K562 (cell line): Measurements from ENCODE around the gene C22orf31. TPM values are rescaled to one million over a fixed set of nuclear protein-coding genes. Genes with fewer than 3 reads are reported as not detected.

ENCODE experiments used
- ATAC-seq: fragments of 200-7000 bp; cut with Tn5 transposase; 3 replicates; pipeline ENCODE4 v1.9.1; 2020; ENCODE audit warnings: moderate library complexity
- BruUV-seq: library from RNA; stranded (reverse); fragments of 400-500 nt; replicated peaks from 2 replicates; lab custom pipeline; 2021; lab: Mats Ljungman, UMichigan
- CTCF ChIA-PET: fragments of 300-600 bp; formaldehyde crosslinking; extraction: SDS; loops from one replicate; lab custom pipeline; 2021; ENCODE audit warnings: low intra/inter-chr PET ratio; lab: Yijun Ruan, JAX
- POLR2A ChIA-PET: fragments of 300-600, 350-650 bp; sonication (Branson Sonifier 250); formaldehyde crosslinking; extraction: SDS; loops from one replicate; lab custom pipeline; 2021; ENCODE audit warnings: antibody characterized with exemption, inconsistent platforms; lab: Yijun Ruan, JAX
- DNase-seq, 4 experiments: peaks; one replicate each; pipeline versions ENCODE4 v3.0.0 to v3.0.0-alpha.2; 2011 to 2018; ENCODE audit warnings: low spot score in 3 of 4, mixed read lengths in 3 of 4; ENCODE audit errors: extremely low read depth in 1 of 4
- FAIRE-seq: peaks from 2 replicates; lab custom pipeline; 2011; peaks lifted over from hg19 to GRCh38; lab: Jason Lieb, UNC
- H2AFZ ChIP-seq: 2 replicates; pipeline ENCODE4 v1.6.0; 2011; ENCODE audit warnings: low read depth, low read length, control low read depth, inconsistent platforms
- H3K27ac ChIP-seq: fragments of 200-600 bp; 3 replicates; pipeline ENCODE4 v1.8.0; 2011; ENCODE audit warnings: low read depth, mild to moderate bottlenecking, control low read depth, inconsistent platforms, low read length, moderate library complexity, mixed read lengths; ENCODE audit errors: extremely low read depth
- H3K27me3 ChIP-seq, 2 experiments: fragments of 300-600 bp in 1 of 2; 2 replicates in 1 of 2; 3 replicates in 1 of 2; pipeline versions ENCODE4 v1.6.0 to v1.8.0; 2011; ENCODE audit warnings: inconsistent platforms in 2 of 2, low read length in 2 of 2, mild to moderate bottlenecking in 1 of 2, mixed read lengths in 1 of 2, moderate library complexity in 1 of 2; ENCODE audit not compliant: control insufficient read depth in 2 of 2, insufficient read depth in 2 of 2
- H3K36me3 ChIP-seq: fragments of 300-600 bp; 3 replicates; pipeline ENCODE4 v1.8.0; 2011; ENCODE audit warnings: mild to moderate bottlenecking, low read length, inconsistent platforms; ENCODE audit not compliant: control insufficient read depth, insufficient read depth
- H3K4me1 ChIP-seq, 2 experiments: fragments of 200-600 bp in 1 of 2; replicated peaks in 1 of 2; 2 replicates in 1 of 2; 3 replicates in 1 of 2; pipeline versions ENCODE4 v1.5.1 to v1.8.0; 2011; ENCODE audit warnings: inconsistent platforms in 2 of 2, low read length in 2 of 2, mild to moderate bottlenecking in 1 of 2, mixed read lengths in 1 of 2, moderate library complexity in 1 of 2; ENCODE audit not compliant: control insufficient read depth in 2 of 2, insufficient read depth in 2 of 2
- H3K4me2 ChIP-seq: 2 replicates; pipeline ENCODE4 v1.6.1; 2011; ENCODE audit warnings: low read length, control low read depth, inconsistent platforms, mixed read lengths; ENCODE audit not compliant: insufficient read depth
- H3K4me3 ChIP-seq: fragments of 200-600 bp; sonication (generic), shearing (Covaris generic); 2 replicates; pipeline ENCODE4 v1.5.1; 2016; ENCODE audit warnings: control low read depth, inconsistent platforms
- H3K79me2 ChIP-seq: fragments of 200-600 bp; 3 replicates; pipeline ENCODE4 v1.8.0; 2011; ENCODE audit warnings: low read length, inconsistent platforms; ENCODE audit not compliant: control insufficient read depth, insufficient read depth
- H3K9ac ChIP-seq, 2 experiments: 2 replicates each; pipeline versions ENCODE4 v1.6.0 to v1.6.1; 2011; ENCODE audit warnings: low read depth in 2 of 2, low read length in 2 of 2, control low read depth in 1 of 2, inconsistent platforms in 1 of 2, mild to moderate bottlenecking in 1 of 2, mixed read lengths in 1 of 2; ENCODE audit not compliant: insufficient read depth in 1 of 2
- H3K9me1 ChIP-seq: one replicate; pipeline ENCODE4 v1.6.0; 2011; ENCODE audit warnings: inconsistent platforms, mild to moderate bottlenecking, low read length, moderate library complexity; ENCODE audit not compliant: control insufficient read depth, insufficient read depth
- H3K9me3 ChIP-seq: replicated peaks from 2 replicates; pipeline ENCODE4 v1.5.1; 2011; ENCODE audit warnings: low read depth, low read length, inconsistent platforms; ENCODE audit not compliant: control insufficient read depth, insufficient read depth
- H4K20me1 ChIP-seq: replicated peaks from 2 replicates; pipeline ENCODE4 v1.6.1; 2011; ENCODE audit warnings: low read length, inconsistent platforms, mixed read lengths; ENCODE audit not compliant: control insufficient read depth, insufficient read depth
- BACH1 ChIP-seq: fragments of 200-800 bp; sonication (Bioruptor generic); IDR thresholded peaks from 2 replicates; pipeline ENCODE4 v1.6.1; 2016; ENCODE audit warnings: missing genetic modification characterization, missing compliant biosample characterization
- CBFB ChIP-seq: sonication (generic); formaldehyde crosslinking; IDR thresholded peaks from 2 replicates; pipeline ENCODE4 v1.4.0; 2020; ENCODE audit warnings: mild to moderate bottlenecking, missing genetic modification reagents
- EGR1 ChIP-seq: fragments of 450-650 bp; conservative IDR thresholded peaks from 2 replicates; pipeline ENCODE4 v1.6.1; 2017; ENCODE audit warnings: mild to moderate bottlenecking
- GATAD2B ChIP-seq: fragments of 450-650 bp; IDR thresholded peaks from 2 replicates; pipeline ENCODE4 v1.6.1; 2017; ENCODE audit warnings: mild to moderate bottlenecking, borderline replicate concordance
- GTF2A2 ChIP-seq: IDR thresholded peaks from 2 replicates; pipeline ENCODE4 v1.6.1; 2016; ENCODE audit warnings: mild to moderate bottlenecking, missing genetic modification characterization, missing compliant biosample characterization
- NONO ChIP-seq, 2 experiments: fragments of 200-400 bp in 1 of 2; fragments of 450-650 bp in 1 of 2; formaldehyde crosslinking in 1 of 2; IDR thresholded peaks; 2 replicates each; pipeline ENCODE4 v1.6.1; 2017; ENCODE audit warnings: low read depth in 2 of 2, mild to moderate bottlenecking in 2 of 2, moderate library complexity in 2 of 2, low read length in 1 of 2
- RFX5 ChIP-seq: IDR thresholded peaks from 2 replicates; pipeline ENCODE4 v1.6.1; 2011; ENCODE audit warnings: low read depth, mild to moderate bottlenecking, improper control_type of control experiment, low read length
- SIRT6 ChIP-seq: IDR thresholded peaks from one replicate; pipeline ENCODE4 v1.6.1; 2012; ENCODE audit warnings: low read depth, mild to moderate bottlenecking, control low read depth, inconsistent platforms, low read length, moderate library complexity
- WGBS: fragments of 100-300 bp; shearing (Covaris generic); methylation state at CpG from one replicate; pipeline ENCODE4 v1.1.6; 2016; ENCODE audit warnings: low coverage, mixed read lengths; ENCODE audit not compliant: insufficient coverage; ENCODE audit errors: missing lambda C conversion rate; 5-methylcytosine and 5-hydroxymethylcytosine counted together
- in situ Hi-C: fragments of 300-500 bp; cut with MboI; formaldehyde crosslinking; loops from 4 replicates; pipeline ENCODE4 v1.15.0; 2018; ENCODE audit warnings: inconsistent platforms, mixed read lengths
- intact Hi-C: fragments of 100-400 bp; cut with micrococcal nuclease; formaldehyde crosslinking; loops from 2 replicates; pipeline ENCODE4 v1.14.2; 2022
- polyA plus RNA-seq, 8 experiments: library from polyadenylated mRNA; depleted of rRNA in 4 of 8; stranded (reverse) in 5 of 8; unstranded in 3 of 8; fragments of >200 nt; fragmentation: Nextera tagmentation in 2 of 8; fragmentation: Illumina TruSeq in 1 of 8; extraction: Ambion mirVana in 2 of 8; extraction: Trizol in 1 of 8; gene quantifications; 2 replicates each; pipeline versions ENCODE4 v1.2.1 to v1.2.3, GENCODE V29; 2011 to 2014; ENCODE audit warnings: inconsistent platforms in 1 of 8, missing spikeins in 1 of 8
- total RNA-seq, 7 experiments: library from RNA; depleted of rRNA in 6 of 7; stranded (reverse); fragments of >200 nt in 6 of 7; fragmentation: Illumina TruSeq in 2 of 7; extraction: Trizol in 2 of 7; gene quantifications; 2 replicates each; pipeline versions ENCODE4 v1.2.1 to v1.2.3, GENCODE V29; 2011 to 2021; ENCODE audit warnings: low replicate concordance in 1 of 7
- TF ChIP-seq, protein P1 (sequence below): sonication (generic); formaldehyde crosslinking; IDR thresholded peaks from 2 replicates; pipeline ENCODE4 v1.8.0; 2023; ENCODE audit warnings: mild to moderate bottlenecking, missing genetic modification reagents
- TF ChIP-seq, protein P2 (sequence below): sonication (generic); formaldehyde crosslinking; IDR thresholded peaks from 2 replicates; pipeline ENCODE4 v1.9.0; 2022; ENCODE audit warnings: mild to moderate bottlenecking, missing genetic modification reagents
- TF ChIP-seq, protein P3 (sequence below): conservative IDR thresholded peaks from 2 replicates; pipeline ENCODE4 v1.6.1; 2011; ENCODE audit warnings: low read depth, mild to moderate bottlenecking, low read length; ENCODE audit not compliant: control insufficient read depth
- TF ChIP-seq, protein P4 (sequence below): IDR thresholded peaks from 2 replicates; pipeline ENCODE4 v1.6.1; 2016; ENCODE audit warnings: missing genetic modification characterization, missing compliant biosample characterization
- TF ChIP-seq, protein P5 (sequence below): sonication (generic); formaldehyde crosslinking; IDR thresholded peaks from 2 replicates; pipeline ENCODE4 v1.8.0; 2022; ENCODE audit warnings: mild to moderate bottlenecking, low read depth, missing genetic modification reagents

Gene C22orf31
- total and polyA plus RNA-seq, 9 of the 15 experiments (the other 6 are each of a cell fraction or from before 2014, with no cell fraction given), result not detected

DNA sequence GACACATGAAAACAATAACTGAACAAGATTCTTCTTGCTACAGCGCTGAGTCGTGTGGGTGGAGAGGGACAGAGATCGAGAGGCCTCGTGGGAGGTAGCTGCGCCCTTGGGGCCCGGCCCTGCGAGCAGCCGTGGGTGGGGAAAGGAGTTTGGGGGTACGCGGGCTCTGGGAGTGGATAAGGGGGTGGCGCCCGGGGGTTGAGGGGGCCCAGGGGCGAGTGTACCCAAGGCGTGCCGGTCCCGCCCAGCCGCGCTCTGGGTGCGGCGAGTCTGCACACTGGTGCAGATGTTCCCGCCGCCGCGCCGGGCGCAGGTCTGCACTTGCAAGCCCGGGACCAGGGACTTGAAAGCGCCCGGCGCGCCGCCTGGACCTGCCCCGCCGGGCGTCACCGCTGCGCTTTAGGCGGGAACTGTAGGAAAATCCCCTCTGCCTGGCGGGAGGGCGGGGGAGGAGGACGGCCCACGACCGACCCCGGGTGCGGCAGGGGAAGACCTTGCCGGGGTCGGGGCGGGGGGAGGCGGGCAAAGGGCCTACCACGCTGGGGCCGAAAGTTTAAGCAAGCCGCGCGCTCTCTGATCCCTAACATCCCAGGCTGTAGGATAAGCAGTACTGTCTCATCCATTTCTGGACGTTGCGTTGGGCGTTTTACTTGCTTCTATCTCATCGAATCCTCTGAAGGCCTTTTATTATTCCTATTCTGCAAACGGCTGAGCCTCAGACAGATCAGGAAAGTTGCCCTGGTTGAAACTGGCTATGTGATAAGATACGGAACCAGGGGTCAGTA, 9.8 kb upstream of the C22orf31 start (continued):
- TF ChIP-seq, protein P1, sequence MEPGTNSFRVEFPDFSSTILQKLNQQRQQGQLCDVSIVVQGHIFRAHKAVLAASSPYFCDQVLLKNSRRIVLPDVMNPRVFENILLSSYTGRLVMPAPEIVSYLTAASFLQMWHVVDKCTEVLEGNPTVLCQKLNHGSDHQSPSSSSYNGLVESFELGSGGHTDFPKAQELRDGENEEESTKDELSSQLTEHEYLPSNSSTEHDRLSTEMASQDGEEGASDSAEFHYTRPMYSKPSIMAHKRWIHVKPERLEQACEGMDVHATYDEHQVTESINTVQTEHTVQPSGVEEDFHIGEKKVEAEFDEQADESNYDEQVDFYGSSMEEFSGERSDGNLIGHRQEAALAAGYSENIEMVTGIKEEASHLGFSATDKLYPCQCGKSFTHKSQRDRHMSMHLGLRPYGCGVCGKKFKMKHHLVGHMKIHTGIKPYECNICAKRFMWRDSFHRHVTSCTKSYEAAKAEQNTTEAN (CRISPR knock-in tag), result no peak
- TF ChIP-seq CBFB (CRISPR knock-in tag) (no peak), GATAD2B (no peak), BACH1 (tag) (no peak), EGR1 (peak; percentile 43; the same call in 1 of the 2 replicates)
- TF ChIP-seq, protein P2, sequence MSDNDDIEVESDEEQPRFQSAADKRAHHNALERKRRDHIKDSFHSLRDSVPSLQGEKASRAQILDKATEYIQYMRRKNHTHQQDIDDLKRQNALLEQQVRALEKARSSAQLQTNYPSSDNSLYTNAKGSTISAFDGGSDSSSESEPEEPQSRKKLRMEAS, result no peak
- TF ChIP-seq, all 486 proteins: peak for 2

DNA sequence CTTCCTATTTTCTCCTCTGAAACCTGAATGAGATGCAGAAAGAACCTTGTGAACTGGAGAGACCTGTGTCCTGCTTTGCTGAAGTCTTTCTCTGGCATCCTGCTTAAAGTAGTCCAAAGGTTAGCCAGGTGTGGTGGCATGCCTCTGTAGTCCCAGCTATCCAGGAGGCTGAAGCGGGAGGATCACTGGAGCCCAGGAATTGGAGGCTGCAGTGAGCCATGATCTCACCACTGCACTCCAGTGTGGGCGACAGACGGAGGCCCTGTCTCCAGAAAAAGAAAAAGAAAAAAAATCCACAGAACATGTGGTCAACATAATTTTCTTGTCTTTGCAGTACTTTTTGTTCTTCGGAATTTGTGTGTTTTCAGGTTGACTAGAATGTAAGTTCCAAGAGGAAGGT, 8.9 kb upstream of the C22orf31 start:
- CTCF ChIA-PET, result no interaction called here
- intact Hi-C loops, result no loop called here
- TF ChIP-seq GTF2A2 (tag) (no peak), RFX5 (no peak), NONO (IDR thresholded peaks at IDR 0.05; ENCODE audit: low read depth in 2 of 2, low read length in 1 of 2) (no peak), SIRT6 (no peak)
- TF ChIP-seq, protein P3, sequence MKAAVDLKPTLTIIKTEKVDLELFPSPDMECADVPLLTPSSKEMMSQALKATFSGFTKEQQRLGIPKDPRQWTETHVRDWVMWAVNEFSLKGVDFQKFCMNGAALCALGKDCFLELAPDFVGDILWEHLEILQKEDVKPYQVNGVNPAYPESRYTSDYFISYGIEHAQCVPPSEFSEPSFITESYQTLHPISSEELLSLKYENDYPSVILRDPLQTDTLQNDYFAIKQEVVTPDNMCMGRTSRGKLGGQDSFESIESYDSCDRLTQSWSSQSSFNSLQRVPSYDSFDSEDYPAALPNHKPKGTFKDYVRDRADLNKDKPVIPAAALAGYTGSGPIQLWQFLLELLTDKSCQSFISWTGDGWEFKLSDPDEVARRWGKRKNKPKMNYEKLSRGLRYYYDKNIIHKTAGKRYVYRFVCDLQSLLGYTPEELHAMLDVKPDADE, result no peak
- TF ChIP-seq, protein P4, sequence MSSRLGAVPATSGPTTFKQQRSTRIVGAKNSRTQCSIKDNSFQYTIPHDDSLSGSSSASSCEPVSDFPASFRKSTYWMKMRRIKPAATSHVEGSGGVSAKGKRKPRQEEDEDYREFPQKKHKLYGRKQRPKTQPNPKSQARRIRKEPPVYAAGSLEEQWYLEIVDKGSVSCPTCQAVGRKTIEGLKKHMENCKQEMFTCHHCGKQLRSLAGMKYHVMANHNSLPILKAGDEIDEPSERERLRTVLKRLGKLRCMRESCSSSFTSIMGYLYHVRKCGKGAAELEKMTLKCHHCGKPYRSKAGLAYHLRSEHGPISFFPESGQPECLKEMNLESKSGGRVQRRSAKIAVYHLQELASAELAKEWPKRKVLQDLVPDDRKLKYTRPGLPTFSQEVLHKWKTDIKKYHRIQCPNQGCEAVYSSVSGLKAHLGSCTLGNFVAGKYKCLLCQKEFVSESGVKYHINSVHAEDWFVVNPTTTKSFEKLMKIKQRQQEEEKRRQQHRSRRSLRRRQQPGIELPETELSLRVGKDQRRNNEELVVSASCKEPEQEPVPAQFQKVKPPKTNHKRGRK (tag), result no peak
- TF ChIP-seq, protein P5, sequence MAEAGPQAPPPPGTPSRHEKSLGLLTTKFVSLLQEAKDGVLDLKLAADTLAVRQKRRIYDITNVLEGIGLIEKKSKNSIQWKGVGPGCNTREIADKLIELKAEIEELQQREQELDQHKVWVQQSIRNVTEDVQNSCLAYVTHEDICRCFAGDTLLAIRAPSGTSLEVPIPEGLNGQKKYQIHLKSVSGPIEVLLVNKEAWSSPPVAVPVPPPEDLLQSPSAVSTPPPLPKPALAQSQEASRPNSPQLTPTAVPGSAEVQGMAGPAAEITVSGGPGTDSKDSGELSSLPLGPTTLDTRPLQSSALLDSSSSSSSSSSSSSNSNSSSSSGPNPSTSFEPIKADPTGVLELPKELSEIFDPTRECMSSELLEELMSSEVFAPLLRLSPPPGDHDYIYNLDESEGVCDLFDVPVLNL (CRISPR knock-in tag), result no peak

More for the DNA sequence above, 8.9 kb upstream of the C22orf31 start:
- peak overlapping the region; percentile 22 for H2AFZ ChIP-seq
- H3K9ac ChIP-seq, result no peak overlapping the region
- no peak overlapping the region for H3K4me2 ChIP-seq
- no peaks in the 10 kb centered on the region for H4K20me1 ChIP-seq
- H3K9me3 ChIP-seq, result no peaks in the 10 kb centered on the region
- no peaks in the 10 kb centered on the region for H3K79me2 ChIP-seq
- no peaks in the 10 kb centered on the region for H3K9me1 ChIP-seq
- no peak for DNase-seq
- no peak for ATAC-seq
- 76% methylated on average over 3 of the region's 4 CpGs for WGBS
- H3K36me3 ChIP-seq, result no peaks in the 10 kb centered on the region
- no peaks in the 10 kb centered on the region; a peak in 1 of 5 replicates for H3K27me3 ChIP-seq
- in situ Hi-C loops, result no loop called here
- POLR2A ChIA-PET, result no interaction called here
- no peak for FAIRE-seq
- peaks cover 4 to 34% of the 10 kb centered on the region in 2 experiments; a peak in 4 of 5 replicates for H3K4me1 ChIP-seq
- no peak overlapping the region for H3K27ac ChIP-seq
- no peak overlapping the region for H3K4me3 ChIP-seq
- no TSS peak for BruUV-seq
